HG02970 (cell line): ENCODE results near the gene STON1.
"Not testable (repeated sequence)": the region's sequence is repeated elsewhere in the genome, so short reads cannot be mapped to it uniquely, and the experiment has no call there.

Source experiments
- ATAC-seq: cut with Tn5 transposase; IDR thresholded peaks from one replicate; pipeline ENCODE4 v1.9.1; 2021; ENCODE audit warnings: mild to moderate bottlenecking, moderate library complexity, moderate number of reproducible peaks; ENCODE audit not compliant: unreplicated experiment, low FRiP score

The STON1 gene

DNA sequence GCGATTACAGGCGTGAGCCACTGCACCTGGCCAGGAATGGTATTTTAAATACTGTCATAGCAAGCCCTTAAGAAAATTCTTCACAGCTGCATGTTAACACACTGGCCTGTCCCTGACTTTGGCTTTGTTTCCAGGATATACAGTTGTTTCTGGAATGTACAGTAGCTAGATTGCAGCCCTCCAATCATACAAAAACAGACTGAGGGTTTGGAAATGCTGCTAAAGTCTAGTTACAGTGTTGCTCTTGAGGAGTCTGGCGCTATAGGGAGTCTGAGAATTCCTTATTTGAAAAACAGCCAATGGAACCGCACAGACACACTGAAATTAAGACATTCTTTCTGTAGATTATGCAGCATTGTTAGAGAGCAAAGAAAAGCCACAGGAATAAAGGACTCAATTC is 37.7 kb downstream of the STON1 start:
- ATAC-seq, result no peak

DNA sequence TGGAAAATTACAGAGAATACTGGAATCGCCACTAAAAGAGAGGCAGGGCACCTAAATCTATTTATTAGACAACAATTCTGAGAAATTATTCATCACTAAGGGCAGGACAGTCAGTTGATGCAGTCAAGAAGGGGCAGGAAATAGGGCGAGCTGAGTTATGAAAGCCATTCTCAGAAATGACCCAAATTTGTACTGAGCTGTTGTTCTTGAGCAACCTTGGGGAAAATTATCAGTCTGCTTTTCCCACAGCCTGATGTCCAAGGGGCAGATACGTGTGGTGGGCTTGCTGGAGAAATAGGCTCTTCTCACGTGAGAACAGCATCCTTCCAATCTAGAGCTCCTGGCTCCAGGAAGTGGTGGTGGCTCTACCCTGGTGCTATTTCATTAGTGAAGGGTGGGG is 38.6 kb downstream of the STON1 start:
- no peak for ATAC-seq

DNA sequence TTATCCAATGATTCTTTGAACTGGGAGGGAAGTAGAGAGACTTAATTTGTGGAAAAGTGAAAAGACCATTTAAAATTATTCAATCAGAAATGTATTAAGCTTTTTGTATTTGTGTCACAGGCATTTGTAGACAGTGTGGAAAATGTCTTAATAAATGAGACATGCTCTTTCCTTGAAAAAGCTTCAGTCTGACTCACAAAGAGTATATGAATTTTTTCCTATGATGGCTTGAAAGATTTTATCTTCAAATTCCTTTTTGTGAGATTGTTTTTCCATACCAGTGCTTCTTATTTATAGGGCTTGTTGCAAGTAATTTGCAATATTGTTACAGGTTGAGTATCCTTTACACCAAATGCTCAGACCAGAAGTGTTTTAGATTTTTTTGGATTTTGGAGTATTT is 39.5 kb downstream of the STON1 start:
- no peak for ATAC-seq

DNA sequence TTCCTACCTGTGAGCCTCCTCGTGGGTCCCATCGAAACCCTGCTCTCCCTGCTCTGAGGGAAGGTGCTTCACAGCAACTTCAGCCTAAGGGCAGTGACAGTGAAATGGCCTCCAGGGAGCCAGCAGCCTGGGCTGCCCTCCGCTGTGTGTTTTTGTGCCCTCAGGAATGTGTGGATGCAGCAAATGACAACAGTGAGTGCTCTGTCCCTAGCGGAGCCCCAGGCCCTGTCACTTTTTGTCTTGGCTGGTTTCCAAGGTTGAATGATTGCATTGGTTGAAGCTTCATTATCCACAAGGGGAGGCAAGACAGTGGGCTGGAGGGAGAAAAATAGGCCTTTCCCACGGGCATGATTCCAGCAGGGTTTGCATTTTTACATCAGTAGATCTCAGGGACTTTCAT is 42.9 kb downstream of the STON1 start:
- ATAC-seq, result no peak

DNA sequence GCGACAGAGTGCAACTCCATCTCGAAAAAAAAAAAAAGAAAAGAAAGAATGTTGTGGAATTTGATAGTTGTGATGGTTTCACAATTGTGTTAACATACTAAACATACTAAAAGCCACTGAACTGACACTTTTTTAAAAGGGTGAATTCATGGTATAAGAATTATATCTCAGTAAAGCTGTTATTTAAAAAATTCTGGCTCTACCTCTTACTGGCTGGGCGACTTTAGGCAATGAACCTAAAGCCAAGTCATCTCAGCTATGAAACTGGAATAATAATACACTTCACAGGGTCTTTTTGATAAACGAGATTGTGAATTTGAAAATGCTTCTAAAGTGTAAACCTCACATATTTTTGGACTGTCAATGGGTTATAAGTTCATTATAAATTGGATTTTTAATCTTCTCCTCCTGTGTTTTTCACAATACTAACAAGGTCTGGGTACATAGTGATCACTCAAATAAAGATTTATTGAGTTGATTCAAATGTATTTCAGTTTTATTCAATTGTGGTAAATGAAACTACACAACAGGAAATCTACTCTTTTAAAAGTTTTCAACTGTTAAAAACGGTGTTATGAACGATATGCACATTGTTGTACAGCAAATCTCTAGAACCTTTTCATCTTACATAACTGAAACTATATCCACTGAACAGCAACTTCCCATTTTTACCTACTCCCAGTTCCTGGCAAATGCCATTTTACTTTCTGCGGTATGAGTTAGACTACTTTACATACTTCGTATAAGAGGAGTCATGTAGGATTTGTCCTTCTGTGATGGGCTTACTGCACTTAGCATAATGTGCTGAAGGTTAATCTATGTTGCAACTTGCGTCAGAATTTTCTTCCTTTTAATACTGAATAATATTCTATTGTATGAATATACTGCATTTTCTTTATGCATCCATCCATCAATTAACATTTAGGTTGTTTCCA is 44.7 kb downstream of the STON1 start:
- ATAC-seq, result no peak

DNA sequence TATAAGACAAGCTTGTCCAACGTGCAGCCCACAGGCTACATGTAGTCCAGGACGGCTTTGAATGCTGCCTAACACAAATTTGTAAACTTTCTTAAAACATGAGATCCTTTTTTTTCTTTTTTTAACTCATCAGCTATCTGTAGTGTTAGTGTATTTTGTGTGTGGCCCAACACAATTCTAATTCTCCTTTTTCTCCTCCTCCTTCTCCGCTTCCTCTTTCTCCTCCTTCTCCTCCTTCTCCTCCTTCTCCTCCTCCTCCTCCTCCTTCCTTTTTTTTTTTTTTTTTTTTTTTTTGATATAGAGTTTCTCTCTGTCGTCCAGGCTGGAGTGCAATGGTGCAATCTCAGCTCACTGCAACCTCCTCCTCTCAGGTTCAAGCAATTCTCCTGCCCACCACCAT is 48.4 kb downstream of the STON1 start:
- no peak for ATAC-seq

DNA sequence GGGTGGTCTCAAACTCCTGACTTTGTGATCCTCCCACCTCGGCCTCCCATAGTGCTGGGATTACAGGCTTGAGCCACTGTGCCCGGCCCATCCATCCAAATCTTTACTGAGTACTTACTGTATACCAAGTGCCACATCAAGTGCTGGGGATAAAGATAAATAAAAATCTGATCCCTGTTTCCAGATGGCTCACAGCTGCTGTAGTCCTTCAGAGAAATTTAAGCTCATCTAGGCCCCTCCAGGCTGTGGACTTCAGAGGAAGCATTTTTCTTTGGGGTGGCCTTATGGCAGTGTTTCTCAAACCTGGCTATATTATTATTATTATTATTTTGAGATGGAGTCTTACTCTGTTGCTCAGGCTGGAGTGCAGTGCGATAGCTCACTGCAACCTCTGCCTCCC is 54.0 kb downstream of the STON1 start:
- ATAC-seq, result no peak

DNA sequence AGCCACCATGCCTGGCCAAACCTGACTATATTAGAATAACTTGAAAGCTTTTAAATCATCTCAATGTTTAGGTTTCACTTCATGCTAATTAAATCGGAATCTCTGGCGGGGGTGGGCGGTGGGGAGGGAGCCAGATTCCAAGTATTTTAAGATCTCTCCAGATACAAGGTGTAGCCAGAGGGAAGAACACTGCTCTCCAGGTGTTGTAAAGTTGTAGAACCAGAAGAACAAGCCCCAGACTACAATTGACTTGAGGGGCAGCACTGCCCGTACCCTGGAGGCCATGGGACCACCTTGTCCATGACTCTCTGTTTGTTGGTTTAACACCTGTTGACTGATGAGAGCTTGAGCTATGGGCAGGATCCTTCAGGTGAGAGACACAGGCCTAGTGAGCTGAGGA is 54.6 kb downstream of the STON1 start:
- no peak for ATAC-seq

DNA sequence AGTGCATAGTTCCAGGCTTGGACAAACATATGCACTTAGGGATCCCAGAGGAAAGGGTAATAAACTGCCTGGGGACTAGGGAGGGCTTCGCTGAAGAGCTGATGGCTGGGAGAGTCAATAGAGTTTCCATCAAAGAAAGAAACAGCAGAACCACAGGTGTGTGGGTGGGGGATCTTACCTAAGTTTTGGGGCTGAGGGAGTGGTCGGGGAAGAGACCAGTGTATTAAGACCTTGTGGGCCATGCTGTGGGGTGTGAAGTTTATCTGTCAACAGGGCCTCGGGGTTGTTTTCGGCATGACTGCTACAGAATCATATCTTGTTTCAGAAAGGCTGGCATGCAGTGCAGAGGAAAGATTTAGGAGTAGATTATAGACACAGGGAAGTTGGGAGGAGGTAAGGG is 56.5 kb downstream of the STON1 start:
- ATAC-seq, result no peak

DNA sequence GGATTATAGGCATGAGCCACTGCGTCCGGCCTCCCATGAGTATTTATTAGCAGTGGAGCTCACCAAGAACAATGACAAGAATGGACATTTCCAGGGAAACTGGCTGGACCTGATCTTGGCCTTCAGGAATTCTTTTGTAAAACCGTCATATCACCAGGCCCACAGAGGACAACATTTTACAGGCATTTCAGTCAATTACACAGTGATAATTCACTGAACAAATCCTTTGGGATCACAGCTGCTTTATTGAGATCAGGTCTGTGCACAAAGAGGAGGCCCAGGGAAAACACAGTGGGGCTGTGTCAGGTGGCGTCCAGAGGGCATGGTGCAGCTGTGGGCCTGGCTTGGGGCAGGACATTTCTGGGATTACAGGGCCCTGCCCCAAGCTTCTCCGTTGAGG is 57.6 kb downstream of the STON1 start:
- no peak for ATAC-seq

DNA sequence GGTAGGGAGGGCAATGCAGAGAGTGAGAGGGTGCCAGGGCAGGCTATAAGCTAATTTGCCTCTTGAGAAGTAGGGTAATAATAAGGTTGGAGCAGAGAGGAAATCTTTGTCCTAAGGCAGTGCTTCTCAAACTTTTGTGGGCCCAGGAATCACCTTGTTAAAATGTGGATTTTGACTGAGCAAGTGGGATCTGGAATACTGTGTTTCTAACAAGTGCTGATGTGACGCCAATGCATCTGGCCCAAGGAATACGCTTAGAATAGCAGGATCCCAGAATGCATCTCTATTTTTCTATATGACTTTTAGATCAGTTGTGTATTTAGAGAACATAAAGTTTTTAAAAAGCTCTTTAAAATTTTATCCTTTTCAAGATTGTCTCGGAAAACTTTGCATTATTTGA is 58.0 kb downstream of the STON1 start:
- no peak for ATAC-seq

DNA sequence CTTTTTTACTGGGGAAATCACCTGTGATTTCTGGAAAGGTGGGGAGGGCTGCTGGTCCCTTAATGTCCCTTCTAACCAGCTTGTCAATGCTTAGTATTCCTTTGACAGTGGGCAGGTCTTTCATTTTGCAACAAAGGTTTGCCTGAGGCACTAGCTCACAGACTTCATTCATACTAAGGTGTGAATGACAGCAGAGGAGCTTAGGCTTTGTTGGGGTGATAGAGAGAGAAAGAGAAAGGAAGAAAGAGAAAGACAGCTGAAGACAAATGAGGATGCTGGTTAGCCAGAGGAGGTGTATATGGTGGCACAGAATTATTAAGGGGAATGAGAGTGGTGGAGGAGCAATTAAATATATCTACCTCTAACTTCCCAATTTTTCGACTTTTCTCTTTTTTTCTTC is 58.8 kb downstream of the STON1 start:
- no peak for ATAC-seq

DNA sequence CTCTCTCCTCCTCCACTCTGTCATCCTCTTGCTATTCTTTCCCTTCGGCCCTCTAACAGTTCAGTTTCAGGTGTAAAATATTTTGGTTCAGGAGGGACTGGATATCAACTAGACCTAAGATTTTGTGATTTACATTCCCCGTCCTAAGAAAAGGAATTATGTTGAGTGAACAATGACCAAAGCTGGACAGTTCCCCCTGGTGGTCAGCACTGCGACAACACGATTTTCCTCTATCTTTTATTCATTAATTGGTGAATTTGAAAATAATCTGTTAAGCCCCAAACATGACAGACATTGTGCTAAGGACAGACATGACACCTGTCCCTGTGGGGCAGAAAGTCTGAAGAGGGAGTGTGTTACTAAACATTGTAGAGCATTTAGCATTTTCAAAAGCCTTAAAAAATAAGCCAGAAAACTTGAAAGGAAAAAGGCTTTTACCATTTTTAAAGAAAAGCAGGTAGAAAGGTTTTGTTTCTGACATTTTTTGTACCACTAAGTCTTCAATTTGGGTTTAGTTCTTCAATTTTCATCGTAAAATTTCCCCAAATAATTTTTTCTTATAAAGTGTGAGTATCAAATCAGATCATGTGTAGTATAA is 59.3 kb downstream of the STON1 start:
- no peak for ATAC-seq

DNA sequence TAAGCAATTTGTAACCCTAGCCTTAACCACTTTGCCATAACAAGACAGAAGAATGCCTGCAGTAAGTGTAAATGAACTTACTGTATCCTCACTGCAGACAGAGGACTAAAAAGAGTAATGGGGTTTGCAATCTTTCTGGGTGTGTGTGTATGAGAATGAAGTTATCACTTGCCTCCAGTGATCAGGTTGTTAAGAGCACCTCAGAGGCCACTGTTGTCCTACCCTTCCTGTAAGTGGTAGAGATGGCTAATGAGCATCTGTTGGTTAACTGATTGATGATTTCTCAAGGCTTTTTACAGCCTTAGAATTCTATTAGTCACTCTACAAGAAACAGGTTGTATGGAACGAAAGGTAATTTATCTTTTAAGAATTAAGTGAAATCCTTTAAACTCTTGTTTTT is 60.1 kb downstream of the STON1 start:
- ATAC-seq, result no peak

DNA sequence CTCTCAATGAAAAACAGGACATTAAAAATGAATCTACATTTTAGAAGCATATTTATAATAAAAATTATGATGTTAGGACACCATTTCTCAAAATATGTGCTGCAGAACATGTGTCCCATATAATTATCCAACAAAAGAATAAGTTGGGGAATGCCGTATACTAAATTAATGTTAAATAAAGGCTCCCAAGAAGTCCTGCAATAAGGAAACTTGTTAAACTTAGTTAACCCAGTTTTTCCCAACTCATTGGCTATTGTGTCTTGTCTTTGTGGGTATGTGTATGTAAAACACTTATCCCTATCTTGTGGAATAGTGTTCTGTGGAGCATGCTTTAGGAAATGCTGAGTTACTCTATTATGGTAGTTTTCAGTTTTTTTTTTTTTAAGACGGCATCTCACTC is 62.1 kb downstream of the STON1 start:
- no peak for ATAC-seq

DNA sequence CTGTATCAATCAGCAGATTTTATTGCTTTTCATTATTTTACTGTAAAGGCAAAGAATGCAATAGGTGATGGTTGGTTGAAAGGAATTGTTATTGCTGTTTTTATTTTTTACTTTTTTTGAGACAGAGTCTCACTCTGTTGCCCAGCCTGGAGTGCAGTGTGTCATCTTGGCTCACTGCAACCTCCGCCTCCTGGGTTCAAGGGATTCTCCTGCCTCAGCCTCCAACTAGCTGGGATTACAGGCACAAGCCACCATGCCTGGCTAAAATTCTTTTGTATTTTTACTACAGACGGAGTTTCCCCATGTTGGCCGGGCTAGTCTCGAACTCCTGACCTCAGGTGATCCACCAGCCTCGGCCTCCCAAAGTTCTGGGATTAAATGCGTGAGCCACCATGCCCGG is 66.8 kb downstream of the STON1 start:
- ATAC-seq, result not testable (repeated sequence)

DNA sequence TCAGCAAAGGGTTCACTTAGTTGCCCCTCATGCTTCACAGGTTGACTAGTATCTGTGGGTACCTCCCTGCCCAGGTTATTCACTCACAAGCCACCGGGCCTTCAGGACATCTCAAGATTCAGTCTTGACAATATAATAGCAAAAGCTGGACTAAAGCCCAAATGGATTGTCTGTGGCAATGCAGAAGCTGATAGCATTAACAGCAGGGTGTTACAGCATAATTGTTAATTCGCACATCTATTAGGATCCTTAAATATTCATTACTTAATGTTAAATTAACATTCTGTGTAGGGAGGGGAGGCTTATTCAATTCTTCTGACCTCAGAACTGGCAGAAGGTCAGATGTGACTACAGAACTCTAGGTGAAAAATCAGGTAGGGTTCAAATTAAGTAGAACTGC is 67.5 kb downstream of the STON1 start:
- ATAC-seq, result no peak

DNA sequence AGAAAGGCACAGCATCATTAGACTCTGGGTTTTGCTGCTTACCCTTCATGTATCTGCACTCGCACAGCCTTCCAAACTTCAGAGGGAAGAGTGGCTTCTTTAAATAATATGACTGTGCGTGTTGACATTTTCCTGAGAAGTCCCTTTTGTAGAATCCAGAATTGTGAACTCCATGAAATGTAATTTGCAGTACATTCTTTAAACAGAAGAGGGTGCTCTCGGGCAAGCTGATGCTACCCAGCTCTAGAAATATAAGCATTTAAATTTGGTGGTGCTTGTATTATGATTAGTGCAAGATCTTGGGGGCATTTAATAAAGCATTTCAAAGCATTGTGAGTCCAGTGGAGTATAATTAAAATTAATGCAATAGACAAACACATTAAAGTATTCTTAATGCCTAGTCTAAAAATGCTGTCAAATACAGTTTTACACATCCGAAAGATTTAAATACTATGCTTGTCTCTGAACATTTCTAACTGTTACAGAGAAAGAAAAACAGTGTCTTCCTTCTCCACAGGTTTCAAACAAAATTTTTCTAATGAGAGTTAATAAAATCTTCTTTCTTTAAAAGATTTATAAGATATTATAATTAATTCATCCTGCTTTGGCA is 70.4 kb downstream of the STON1 start:
- ATAC-seq, result no peak

DNA sequence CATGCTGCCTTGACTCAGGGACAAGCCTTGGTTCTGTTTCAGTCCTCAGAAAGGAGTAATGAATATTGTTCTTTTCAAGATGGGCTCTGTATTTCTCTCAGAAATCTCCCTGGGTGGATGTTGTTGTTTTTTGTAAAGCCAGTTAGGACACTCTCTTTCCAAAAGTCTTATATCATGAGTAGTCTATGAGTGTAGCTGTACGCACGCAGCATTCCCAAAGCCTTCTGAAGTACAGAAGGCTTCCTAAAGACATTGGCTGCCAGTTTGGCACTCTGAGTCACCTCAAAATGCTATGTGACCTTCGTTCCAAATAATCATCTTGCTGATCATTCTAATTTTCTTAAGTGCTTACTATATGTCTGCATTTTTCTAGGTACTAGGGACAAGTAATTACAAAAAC is 71.0 kb downstream of the STON1 start:
- ATAC-seq, result no peak

DNA sequence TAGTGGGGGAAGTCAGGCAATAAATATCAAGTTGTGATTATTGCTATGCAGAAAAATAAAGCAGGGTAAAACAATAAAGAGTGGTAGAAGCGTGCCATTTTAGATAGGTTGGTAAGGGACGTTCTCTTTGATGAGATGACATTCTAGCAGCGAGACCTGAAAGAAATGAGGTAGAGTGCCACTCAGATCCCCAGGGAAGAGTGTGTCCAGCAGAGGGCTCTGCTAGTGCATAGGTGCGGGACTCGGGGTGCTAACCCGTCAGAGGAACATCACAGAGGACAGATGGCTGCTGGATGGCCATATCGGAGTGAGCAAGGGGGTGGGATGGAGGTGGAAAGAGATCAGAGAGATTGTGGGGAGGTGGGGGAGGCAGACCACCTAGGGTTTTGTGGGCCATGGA is 71.4 kb downstream of the STON1 start:
- ATAC-seq, result no peak

DNA sequence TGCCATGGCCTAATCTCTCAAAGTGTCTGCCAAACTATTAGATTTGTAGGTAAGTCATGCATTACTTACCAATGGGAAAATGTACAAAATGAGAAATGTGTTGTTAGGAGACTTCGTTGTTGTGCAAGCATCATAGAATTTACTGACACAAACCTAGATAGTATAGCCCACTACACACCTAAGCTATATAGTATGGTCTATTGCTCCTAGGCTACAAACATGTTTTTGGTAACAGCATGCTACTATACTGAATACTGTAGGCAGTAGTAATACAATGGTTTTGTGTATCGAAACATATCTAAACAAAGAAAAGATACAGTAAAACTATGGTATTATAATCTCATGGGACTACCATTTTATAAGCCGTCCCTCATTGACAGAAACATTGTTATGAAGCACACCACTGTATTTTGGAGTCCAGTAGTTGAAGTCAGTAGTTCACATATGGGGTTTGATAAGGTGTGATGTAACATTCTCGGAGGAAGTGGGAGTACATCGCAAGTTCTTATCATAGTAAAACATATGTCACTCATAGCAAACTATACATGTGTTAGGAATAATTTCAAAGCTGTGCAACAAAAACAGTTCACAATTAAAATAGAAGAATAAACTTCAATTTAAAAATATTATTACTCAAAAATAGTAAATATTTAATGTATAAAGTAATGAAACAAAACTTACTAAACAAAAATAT is 75.7 kb downstream of the STON1 start:
- no peak for ATAC-seq
